HG02981 (cell line): Measurements from ENCODE around the gene CAMLG.

Experiments
- ATAC-seq: cut with Tn5 transposase; IDR thresholded peaks from one replicate; pipeline ENCODE4 v1.9.1; 2021; ENCODE audit warnings: mild to moderate bottlenecking, moderate library complexity; ENCODE audit not compliant: unreplicated experiment

CAMLG gene

DNA sequence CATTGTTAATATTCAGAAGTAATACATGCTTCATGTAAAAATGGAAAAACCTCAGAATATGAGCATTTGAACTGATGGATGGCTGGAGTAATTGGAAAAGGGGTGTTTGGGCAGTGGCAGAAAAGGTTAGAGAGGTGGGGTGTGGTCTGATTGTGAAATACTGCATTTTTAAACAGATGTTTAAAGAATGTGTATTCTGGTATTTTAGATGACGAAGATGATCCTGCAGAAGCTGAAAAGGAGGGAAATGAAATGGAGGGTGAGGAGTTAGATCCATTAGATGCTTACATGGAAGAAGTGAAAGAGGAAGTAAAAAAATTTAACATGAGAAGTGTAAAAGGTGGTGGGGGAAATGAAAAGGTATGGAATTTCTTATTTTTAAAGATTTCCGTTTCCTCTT is 39.0 kb downstream of the CAMLG start:
- ATAC-seq: no peak

DNA sequence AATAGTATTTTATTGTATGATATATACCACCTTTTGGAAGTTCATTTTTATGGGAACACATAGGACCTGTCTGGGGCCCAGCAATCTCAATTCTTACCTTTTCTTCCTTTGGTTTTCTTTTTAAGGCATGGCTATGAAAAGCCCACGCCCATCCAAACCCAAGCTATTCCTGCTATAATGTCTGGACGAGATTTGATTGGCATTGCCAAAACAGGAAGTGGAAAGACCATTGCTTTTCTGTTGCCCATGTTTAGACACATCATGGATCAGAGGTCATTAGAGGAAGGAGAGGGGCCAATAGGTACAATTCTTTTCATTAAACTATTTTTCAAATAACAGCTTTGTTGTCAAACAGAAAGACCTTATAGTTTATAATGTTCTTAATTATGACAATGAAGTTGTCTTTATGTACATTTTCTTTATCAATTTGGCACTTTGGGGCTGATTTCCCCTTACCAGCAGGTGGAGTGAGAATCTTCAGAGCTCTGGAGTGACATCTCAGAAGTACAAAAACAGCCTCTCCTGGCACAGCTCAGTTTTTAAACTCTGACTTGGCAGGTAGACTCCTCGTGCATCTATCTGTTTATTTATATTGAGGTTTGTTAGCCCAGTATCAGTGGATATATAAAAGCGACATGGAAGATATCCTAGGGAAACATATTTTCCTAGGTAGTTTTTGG is 46.0 kb downstream of the CAMLG start:
- ATAC-seq: no peak

DNA sequence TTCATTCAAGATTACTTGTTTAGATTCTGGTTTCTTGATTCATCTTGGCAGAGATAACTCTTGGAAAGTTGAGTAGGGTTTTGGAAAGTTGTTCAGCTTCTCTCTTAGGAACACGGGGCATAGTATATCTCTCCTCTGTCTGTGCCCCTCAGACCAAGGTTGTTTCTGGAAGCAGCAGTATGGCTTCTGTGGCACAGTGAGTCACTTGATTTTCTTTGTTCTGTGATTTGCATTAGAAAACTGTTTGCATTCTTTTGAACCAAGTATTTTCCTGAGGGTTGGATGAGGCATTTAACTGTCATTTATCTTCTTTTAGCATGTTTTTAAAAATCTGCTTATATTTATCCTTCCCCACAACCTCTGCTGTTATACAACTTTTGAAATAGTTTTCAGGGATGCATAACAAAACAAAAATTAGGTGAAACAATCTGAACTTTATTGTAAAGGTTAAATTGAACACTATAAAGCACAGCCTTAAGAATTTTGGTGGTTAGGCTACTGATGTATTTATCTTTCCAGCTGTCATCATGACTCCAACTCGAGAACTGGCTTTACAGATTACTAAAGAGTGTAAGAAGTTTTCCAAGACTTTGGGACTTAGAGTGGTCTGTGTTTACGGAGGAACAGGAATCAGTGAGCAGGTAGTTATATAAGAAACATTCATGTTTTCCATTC is 46.7 kb downstream of the CAMLG start:
- ATAC-seq: no peak

DNA sequence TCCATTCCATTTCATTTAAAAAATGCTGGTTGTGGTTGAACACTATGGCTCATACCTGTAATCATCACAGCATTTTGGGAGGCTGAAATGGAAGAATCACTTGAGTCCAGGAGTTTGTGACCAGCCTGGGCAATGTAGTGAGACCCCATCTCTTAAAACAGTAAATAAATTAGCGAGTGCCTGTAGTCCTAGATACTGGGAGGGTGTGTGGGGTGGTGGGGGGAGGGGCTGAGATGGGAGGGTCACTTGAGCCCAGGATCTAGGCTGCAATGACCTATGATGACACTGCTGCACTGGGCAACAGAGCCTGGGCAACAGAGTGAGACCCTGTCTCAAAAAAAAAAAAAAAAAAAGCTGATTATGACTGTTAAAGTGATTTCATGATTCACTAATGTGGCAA is 49.3 kb downstream of the CAMLG start:
- ATAC-seq: no peak

DNA sequence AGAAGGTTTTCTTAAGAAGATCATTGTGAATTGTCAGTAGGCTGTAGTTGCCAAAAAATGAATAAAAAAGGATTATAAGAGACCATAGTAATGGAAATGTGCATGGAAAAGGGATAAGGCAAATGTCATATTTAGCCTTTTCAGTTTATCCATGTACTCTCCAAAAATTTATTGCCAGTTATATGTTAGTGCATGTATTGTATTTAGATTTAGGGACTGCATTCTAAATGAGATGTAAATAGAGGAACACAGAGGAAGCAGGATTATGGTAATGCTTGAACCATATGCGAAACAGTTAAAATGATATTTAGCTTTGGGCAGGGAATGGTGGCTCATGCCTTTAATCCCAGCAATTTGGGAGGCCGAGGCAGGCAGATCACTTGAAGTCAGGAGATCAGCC is 53.2 kb downstream of the CAMLG start:
- ATAC-seq: no peak

DNA sequence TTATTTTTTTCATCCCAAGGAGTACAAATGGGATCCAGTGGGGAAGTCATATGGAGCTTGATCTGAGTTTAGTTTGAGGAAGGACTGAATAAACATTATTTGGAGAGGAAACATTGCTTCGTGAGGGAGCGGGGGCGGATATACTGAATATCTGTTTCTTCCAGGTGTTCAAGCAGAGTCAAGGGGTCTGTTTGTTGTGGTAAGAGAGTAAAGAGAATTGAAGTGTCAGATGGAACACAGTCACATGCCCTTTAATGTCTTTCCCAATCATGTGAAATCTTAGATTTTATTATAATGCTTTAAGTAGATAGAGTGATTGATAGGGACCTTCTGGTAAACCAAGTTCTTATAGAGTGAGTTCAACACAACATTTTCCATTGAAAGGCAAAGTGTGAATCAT is 53.9 kb downstream of the CAMLG start:
- ATAC-seq: no peak

DNA sequence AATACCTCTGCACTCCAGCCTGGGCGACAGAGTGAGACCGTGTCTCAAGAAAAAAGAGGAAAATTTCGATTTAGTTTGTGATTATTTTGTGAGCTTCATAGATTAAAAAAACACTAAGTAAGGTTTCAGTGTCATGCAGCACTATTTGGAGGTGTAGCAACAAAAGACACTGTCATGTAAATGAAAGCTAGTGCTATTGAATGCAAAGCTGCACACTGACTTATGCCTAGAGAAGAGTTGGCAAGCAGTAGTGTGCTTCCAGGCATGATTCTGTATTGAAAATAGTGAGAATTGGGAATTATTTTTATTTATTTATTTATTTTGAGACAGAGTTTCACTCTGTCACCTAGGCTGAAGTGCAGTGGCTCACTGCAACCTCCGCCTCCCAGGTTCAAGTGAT is 54.8 kb downstream of the CAMLG start:
- ATAC-seq: no peak

DNA sequence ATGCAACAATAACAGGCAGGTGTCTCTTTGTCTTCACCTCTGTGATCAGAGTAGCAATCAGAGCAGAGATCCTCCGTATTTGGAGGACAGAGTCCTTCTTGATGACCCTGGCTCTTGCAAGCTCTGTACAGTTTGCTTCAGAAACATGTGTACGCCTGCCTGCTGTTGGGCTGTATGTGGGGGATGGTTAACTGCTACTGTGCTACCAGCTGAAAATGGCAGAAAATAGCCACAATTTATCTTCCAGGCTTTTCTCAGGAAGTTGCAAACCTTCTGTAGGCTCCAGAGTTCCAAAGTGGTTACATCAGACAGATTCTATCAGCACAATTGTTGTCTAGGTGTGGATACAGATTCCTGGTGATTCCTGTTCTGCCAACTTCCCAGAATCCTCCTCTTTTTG is 55.7 kb downstream of the CAMLG start:
- no peak for ATAC-seq

DNA sequence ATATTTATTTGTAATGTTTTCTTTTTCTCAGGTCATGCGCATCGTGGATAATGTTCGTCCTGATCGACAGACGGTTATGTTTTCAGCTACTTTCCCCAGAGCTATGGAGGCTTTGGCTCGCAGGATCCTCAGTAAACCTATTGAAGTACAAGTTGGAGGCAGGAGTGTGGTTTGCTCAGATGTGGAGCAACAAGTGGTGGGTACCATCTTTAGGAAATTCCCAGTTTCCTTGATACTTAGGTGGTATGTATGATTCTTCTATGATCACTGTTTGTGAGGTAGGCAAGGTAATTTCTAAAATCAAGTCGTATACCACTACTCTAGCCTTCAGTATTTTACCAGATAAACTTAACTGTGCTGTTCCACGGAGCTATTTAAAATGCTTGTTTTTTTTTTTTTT is 56.5 kb downstream of the CAMLG start:
- no peak for ATAC-seq

DNA sequence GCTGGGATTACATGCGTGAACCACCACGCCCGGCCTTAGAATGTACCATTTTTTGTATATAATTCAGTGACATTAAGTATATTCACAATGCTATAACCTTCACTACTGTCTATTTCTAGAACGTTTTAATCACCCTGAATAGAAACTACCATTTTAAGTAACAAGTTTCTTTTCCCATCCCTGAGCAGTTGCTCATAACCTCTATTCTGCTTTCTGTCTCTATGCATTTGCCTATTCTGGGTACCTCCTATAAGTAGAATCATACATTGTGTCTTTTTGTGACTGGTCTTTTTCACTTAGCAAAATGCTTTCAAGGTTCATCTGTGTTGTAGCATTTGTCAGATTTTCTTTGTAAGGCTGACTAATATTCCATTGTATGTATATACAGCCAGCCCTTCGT is 60.1 kb downstream of the CAMLG start:
- ATAC-seq: no peak
